Cardiac fibroblast (primary cell): ENCODE results near the gene FHOD1.

Source experiments
- DNase-seq, 2 donors: peaks; one replicate each; pipeline versions ENCODE4 v3.0.0 to v3.0.0-alpha.2; 2010; ENCODE audit warnings: low read depth in 2 of 2
- H3K4me3 ChIP-seq, 2 donors: replicated peaks in 1 of 2; 1 replicate in 1 of 2; 2 replicates in 1 of 2; pipeline ENCODE4 v1.5.1; 2011; ENCODE audit warnings: low read depth in 2 of 2, low read length in 2 of 2, mild to moderate bottlenecking in 2 of 2, moderate library complexity in 1 of 2
- CTCF ChIP-seq: IDR thresholded peaks from one replicate; pipeline ENCODE4 v1.5.1; 2011; ENCODE audit warnings: low read depth, mild to moderate bottlenecking, low read length, inconsistent platforms

The FHOD1 gene

GRCh38 chr16:67181346-67181745, 65.9 kb downstream of the FHOD1 start:
- peak; percentile 91 to 92 for DNase-seq
- H3K4me3 ChIP-seq = peak overlapping the region in 1 of 2 donors; percentile 32
- no peak for TF ChIP-seq CTCF

- no peak for TF ChIP-seq CTCF
- no peak for DNase-seq
- H3K4me3 ChIP-seq = no peak overlapping the region
Observed at GRCh38 chr16:67180166-67180565, 67.1 kb downstream of the FHOD1 start.

- TF ChIP-seq CTCF = no peak
- no peak for DNase-seq
- no peak overlapping the region for H3K4me3 ChIP-seq
Observed at GRCh38 chr16:67179421-67180080, 67.7 kb downstream of the FHOD1 start.
